ENCODE measurements around the gene HECTD1. TPM values are rescaled to one million over a fixed set of nuclear protein-coding genes. Genes with fewer than 3 reads are reported as not detected.
"Not testable (repeated sequence)": the region's sequence is repeated elsewhere in the genome, so short reads cannot be mapped to it uniquely, and the experiment has no call there.

The HECTD1 gene
- total RNA-seq, 1 experiment from 2014 or later, result 101 TPM

GRCh38 chr14:31057035-31057434 is 150.6 kb downstream of the HECTD1 start:
- no peaks in the 10 kb centered on the region for H3K36me3 ChIP-seq (ENCODE audit: control insufficient read depth, insufficient read depth, low read length)
- no peak overlapping the region for H3K4me3 ChIP-seq (ENCODE audit: low read depth in 2 of 2, low read length in 2 of 2)
- CTCF ChIA-PET, result no interaction called here
- no peak overlapping the region for H3K27ac ChIP-seq (ENCODE audit: low read length)
- DNase-seq (ENCODE audit: low read depth, low spot score) (no peak), ATAC-seq (no peak)
- POLR2A ChIA-PET, result no interaction called here
- in situ Hi-C loops (cut with HindIII; ENCODE audit: low pct_unique_long_range_greater_than_20kb, low sequenced_read_pairs) (no loop called here), intact Hi-C loops (cut with micrococcal nuclease; ENCODE audit: unreplicated experiment) (no loop called here)
- H3K9me3 ChIP-seq (ENCODE audit: control insufficient read depth, insufficient read depth, low read depth, low read length), result no peaks in the 10 kb centered on the region
- no peaks in the 10 kb centered on the region; the same call in 1 of the 2 replicates for H3K4me1 ChIP-seq (ENCODE audit: control insufficient read depth, insufficient read depth, low read length)
- BruUV-seq (replicated peaks), result no TSS peak
- no peaks in the 10 kb centered on the region for H3K27me3 ChIP-seq (ENCODE audit: control insufficient read depth, insufficient read depth, low read length)
- TF ChIP-seq, protein P1, sequence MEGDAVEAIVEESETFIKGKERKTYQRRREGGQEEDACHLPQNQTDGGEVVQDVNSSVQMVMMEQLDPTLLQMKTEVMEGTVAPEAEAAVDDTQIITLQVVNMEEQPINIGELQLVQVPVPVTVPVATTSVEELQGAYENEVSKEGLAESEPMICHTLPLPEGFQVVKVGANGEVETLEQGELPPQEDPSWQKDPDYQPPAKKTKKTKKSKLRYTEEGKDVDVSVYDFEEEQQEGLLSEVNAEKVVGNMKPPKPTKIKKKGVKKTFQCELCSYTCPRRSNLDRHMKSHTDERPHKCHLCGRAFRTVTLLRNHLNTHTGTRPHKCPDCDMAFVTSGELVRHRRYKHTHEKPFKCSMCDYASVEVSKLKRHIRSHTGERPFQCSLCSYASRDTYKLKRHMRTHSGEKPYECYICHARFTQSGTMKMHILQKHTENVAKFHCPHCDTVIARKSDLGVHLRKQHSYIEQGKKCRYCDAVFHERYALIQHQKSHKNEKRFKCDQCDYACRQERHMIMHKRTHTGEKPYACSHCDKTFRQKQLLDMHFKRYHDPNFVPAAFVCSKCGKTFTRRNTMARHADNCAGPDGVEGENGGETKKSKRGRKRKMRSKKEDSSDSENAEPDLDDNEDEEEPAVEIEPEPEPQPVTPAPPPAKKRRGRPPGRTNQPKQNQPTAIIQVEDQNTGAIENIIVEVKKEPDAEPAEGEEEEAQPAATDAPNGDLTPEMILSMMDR (IDR thresholded peaks at IDR 0.05), result no peak
- TF ChIP-seq POLR2AphosphoS5 (IDR thresholded peaks at IDR 0.05; ENCODE audit: low read depth, low read length) (no peak), SIN3A (IDR thresholded peaks at IDR 0.05; ENCODE audit: borderline replicate concordance, insufficient read depth, low read depth, low read length) (no peak), REST (IDR thresholded peaks at IDR 0.05; ENCODE audit: insufficient read depth in 1 of 2, low read depth in 2 of 2, low read length in 1 of 2) (no peak), TCF7L2 (IDR thresholded peaks at IDR 0.05; ENCODE audit: low read depth, low read length) (no peak)

DNA sequence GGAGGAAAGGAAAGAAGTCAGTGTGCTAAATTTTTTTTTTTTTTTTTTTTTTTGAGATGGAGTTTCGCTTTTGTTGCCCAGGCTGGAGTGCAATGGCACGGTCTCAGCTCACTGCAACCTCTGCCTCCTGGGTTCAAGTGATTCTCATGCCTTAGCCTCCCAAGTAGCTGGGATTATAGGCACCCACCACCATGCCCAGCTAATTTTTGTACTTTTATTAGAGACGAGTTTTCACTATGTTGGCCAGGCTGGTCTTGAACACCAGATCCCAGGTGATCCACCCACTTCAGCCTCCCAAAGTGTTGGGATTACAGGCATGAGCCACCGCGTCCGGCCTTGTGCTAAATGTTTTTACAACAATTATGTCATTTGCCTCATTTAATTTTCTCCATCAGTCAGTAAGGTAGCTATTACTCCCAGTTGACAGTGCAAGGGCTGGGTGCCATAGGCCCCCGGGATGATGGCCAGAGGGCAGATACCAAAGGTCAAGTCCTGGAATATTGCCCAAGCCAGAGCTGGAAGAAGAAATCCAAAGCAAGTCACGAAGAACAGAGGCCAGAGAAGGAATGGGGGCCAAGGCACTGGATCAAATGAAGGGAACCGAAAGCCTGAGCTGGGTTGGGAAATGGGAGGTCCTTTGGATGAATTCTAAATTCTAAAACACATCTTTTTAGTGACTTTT is 154.5 kb downstream of the HECTD1 start:
- H3K4me1 ChIP-seq (ENCODE audit: control insufficient read depth, insufficient read depth, low read length); H3K4me3 ChIP-seq (ENCODE audit: low read depth in 2 of 2, low read length in 2 of 2); H3K27ac ChIP-seq (ENCODE audit: low read length); H3K9me3 ChIP-seq (ENCODE audit: control insufficient read depth, insufficient read depth, low read depth, low read length); H3K36me3 ChIP-seq (ENCODE audit: control insufficient read depth, insufficient read depth, low read length); CTCF ChIA-PET; intact Hi-C loops (cut with micrococcal nuclease; ENCODE audit: unreplicated experiment); H3K27me3 ChIP-seq (ENCODE audit: control insufficient read depth, insufficient read depth, low read length); ATAC-seq; BruUV-seq (replicated peaks); in situ Hi-C loops (cut with HindIII; ENCODE audit: low pct_unique_long_range_greater_than_20kb, low sequenced_read_pairs); DNase-seq (ENCODE audit: low read depth, low spot score): not testable (repeated sequence)
- POLR2A ChIA-PET, result interaction anchor here (0.7 kb wide), 1 partner anchor 1502 kb away, joined by 13 read pairs; no protein-coding TSS in a partner anchor

DNA sequence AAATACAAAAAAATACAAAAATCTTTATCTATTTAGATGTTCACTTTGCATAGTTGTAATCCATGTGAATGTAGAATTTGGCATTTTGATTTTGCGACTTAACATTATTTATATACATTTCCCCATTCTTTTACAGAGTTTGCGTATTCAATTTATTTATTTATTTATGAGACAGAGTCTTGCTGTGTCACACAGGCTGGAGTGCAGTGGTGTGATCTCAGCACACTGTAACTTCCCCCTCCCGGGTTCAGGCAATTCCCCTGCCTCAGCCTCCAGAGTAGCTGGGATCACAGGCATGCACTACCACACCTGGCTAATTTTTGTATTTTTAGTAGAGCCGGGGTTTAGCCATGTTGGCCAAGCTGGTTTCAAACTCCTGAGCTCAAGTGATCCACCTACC is 156.1 kb downstream of the HECTD1 start:
- BruUV-seq (replicated peaks), result no TSS peak
- intact Hi-C loops (cut with micrococcal nuclease; ENCODE audit: unreplicated experiment) (no loop called here), in situ Hi-C loops (cut with HindIII; ENCODE audit: low pct_unique_long_range_greater_than_20kb, low sequenced_read_pairs) (no loop called here)
- no peak for DNase-seq (ENCODE audit: low read depth, low spot score)
- Histone ChIP-seq H3K4me3 (ENCODE audit: low read depth in 2 of 2, low read length in 2 of 2) (no peak overlapping the region), H3K27ac (ENCODE audit: low read length) (no peak overlapping the region), H3K36me3 (ENCODE audit: control insufficient read depth, insufficient read depth, low read length) (no peaks in the 10 kb centered on the region), H3K4me1 (ENCODE audit: control insufficient read depth, insufficient read depth, low read length) (no peaks in the 10 kb centered on the region), H3K27me3 (ENCODE audit: control insufficient read depth, insufficient read depth, low read length) (no peaks in the 10 kb centered on the region), H3K9me3 (ENCODE audit: control insufficient read depth, insufficient read depth, low read depth, low read length) (no peaks in the 10 kb centered on the region)
- CTCF ChIA-PET, result no interaction called here
- TF ChIP-seq, protein P1 (IDR thresholded peaks at IDR 0.05), result no peak
- no peak for TF ChIP-seq TCF7L2 (IDR thresholded peaks at IDR 0.05; ENCODE audit: low read depth, low read length)
- TF ChIP-seq REST (IDR thresholded peaks at IDR 0.05; ENCODE audit: insufficient read depth in 1 of 2, low read depth in 2 of 2, low read length in 1 of 2), result no peak
- ATAC-seq, result no peak
- POLR2A ChIA-PET, result no interaction called here

Data from Panc1 (cell line).